GM08714 (cell line): ENCODE results near the gene TMEM88.

ENCODE experiments used
- H3K4me3 ChIP-seq: fragments of 200-500 bp; sonication (Bioruptor generic); 2 replicates; pipeline ENCODE4 v1.5.1; 2014; ENCODE audit warnings: mild to moderate bottlenecking, low read length, inconsistent platforms
- ZNF274 ChIP-seq: IDR thresholded peaks from 2 replicates; pipeline ENCODE4 v1.6.1; 2012; ENCODE audit warnings: mild to moderate bottlenecking, low read depth, low read length

Gene TMEM88

GRCh38 chr17:7886227-7887037, 31.6 kb downstream of the TMEM88 start:
- no peak for TF ChIP-seq ZNF274

GRCh38 chr17:7887038-7887481, 32.2 kb downstream of the TMEM88 start:
- TF ChIP-seq ZNF274, result no peak
- peak overlapping the region; percentile 85 for H3K4me3 ChIP-seq

More at GRCh38 chr17:7886227-7887037, 31.6 kb downstream of the TMEM88 start:
- peak overlapping the region; percentile 85 for H3K4me3 ChIP-seq

GRCh38 chr17:7887482-7888183, 32.8 kb downstream of the TMEM88 start:
- TF ChIP-seq ZNF274, result no peak

GRCh38 chr17:7888184-7888920, 33.5 kb downstream of the TMEM88 start, which contains the start of gene CHD3:
Gene CHD3 (plus strand): TSS chr17:7888789. CDS start chr17:7889001, 212 bp downstream.
- H3K4me3 ChIP-seq, result peak within 1 kb of the TSS; percentile 85; the same call in 1 of the 2 replicates
- no peak for TF ChIP-seq ZNF274

More at GRCh38 chr17:7887482-7888183, 32.8 kb downstream of the TMEM88 start:
- H3K4me3 ChIP-seq, result peak overlapping the region; percentile 85

GRCh38 chr17:7889166-7889955, 34.5 kb downstream of the TMEM88 start:
- H3K4me3 ChIP-seq, result no peak overlapping the region
- TF ChIP-seq ZNF274, result no peak

GRCh38 chr17:7893187-7893880, 38.5 kb downstream of the TMEM88 start:
- H3K4me3 ChIP-seq, result no peak overlapping the region
- TF ChIP-seq ZNF274, result no peak

- TF ChIP-seq ZNF274, result no peak
- H3K4me3 ChIP-seq, result no peak overlapping the region
Observed at GRCh38 chr17:7894226-7894625, 39.4 kb downstream of the TMEM88 start.

- no peak for TF ChIP-seq ZNF274
- H3K4me3 ChIP-seq, result no peak overlapping the region
Observed at GRCh38 chr17:7894866-7895265, 40.0 kb downstream of the TMEM88 start.

- TF ChIP-seq ZNF274, result no peak
- H3K4me3 ChIP-seq, result no peak overlapping the region
Observed at GRCh38 chr17:7897090-7897489, 42.2 kb downstream of the TMEM88 start.

- TF ChIP-seq ZNF274, result no peak
Observed at GRCh38 chr17:7897773-7898172, 42.9 kb downstream of the TMEM88 start.

GRCh38 chr17:7903154-7904103, 48.6 kb downstream of the TMEM88 start:
- no peak overlapping the region for H3K4me3 ChIP-seq
- no peak for TF ChIP-seq ZNF274

More at GRCh38 chr17:7897773-7898172, 42.9 kb downstream of the TMEM88 start:
- H3K4me3 ChIP-seq, result no peak overlapping the region
